ENCODE data around the gene PNPLA6. TPM values are rescaled to one million over a fixed set of nuclear protein-coding genes. Genes with fewer than 3 reads are reported as not detected.

PNPLA6 gene
- 10 to 100 TPM; 79.2 to 90.3 TPM for total RNA-seq

DNA sequence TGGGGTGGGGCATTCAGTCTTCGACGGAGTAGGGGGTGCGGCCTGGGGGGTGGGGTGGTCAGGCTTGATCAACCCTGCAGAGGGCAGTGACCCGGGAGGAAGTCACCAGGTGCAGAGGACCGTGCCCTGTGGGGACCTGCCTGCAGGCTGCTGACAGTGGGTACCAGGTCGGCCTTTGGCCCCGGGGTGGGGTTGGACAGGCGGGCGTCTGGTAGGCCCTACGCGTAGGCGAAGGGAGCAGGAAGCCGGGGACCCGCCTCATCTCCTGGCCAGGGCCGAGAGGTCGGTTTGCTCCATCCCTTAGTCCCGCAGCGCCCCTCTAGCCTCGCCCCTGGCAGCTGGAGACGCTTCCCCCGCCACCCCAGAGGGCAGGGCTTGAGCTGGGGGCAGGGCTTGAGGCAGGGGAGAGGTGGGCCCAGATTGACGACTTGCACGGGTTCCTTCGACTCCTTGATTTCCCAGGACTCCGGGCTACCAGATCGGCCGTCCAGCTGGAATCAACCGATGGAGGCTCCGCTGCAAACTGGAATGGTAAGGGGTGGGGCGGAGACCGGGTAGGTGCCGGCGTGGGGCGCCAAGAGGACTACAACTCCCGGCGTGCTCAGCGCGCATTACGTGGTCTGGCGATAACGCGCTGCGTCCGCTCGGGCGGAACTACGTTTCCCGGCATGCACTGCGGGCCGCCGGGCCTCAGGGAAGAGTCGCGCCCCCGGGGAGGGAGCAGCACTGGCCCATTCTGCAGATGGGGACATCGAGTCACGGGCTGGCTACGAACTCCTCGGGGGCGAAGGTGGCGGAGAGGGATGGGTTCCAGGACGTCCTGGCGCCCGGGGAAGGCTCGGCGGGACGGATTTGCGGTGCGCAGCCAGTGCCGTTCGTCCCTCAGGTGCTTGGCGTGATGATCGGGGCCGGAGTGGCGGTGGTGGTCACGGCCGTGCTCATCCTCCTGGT is at the start of gene PNPLA6:
TSS of gene PNPLA6 (plus strand) at position 671 of the 951 bp plus-strand sequence. CDS start at position 743, 72 bp downstream.
- peak; percentile 10 for TF ChIP-seq CTCF (IDR thresholded peaks at IDR 0.05)
- intact Hi-C loops (cut with micrococcal nuclease) = no loop called here
- peak; percentile 97 for DNase-seq
- ChIA-PET POLR2A (interaction anchor here (0.6 to 6.3 kb wide), 5 partner anchors 11 to 94 kb away, joined by 3 to 44 read pairs (median 6); partner anchors contain the start of genes MCOLN1, PET100 and XAB2), CTCF (interaction anchor here (1.2 to 1.5 kb wide), 2 partner anchors 12 to 146 kb away, joined by 3 to 5 read pairs; partner anchors contain the start of gene TRAPPC5)
- peak; percentile 81 for ATAC-seq
- Mint-ChIP-seq H3K27me3 (no peaks in the 10 kb centered on the region), H3K4me1 (ENCODE audit: low read depth) (peaks cover 13% of the 10 kb centered on the region), H3K36me3 (ENCODE audit: low read depth) (peaks cover 15% of the 10 kb centered on the region), H3K4me3 (peak within 1 kb of the TSS; percentile 95), H3K9me3 (no peaks in the 10 kb centered on the region), H3K27ac (peak within 1 kb of the TSS; percentile 91)

GRCh38 chr19:7486923-7487322 is 48.6 kb upstream of the PNPLA6 start:
- Mint-ChIP-seq H3K4me3 (no peak overlapping the region), H3K27ac (no peak overlapping the region), H3K36me3 (ENCODE audit: low read depth) (no peaks in the 10 kb centered on the region), H3K4me1 (ENCODE audit: low read depth) (peaks cover 15% of the 10 kb centered on the region), H3K9me3 (no peaks in the 10 kb centered on the region), H3K27me3 (no peaks in the 10 kb centered on the region)
- no peak for TF ChIP-seq CTCF (IDR thresholded peaks at IDR 0.05)
- CTCF ChIA-PET = interaction anchor here (1.3 kb wide), 1 partner anchor 81 kb away, joined by 4 read pairs; no protein-coding TSS in a partner anchor
- DNase-seq = no peak
- no peak for ATAC-seq
- intact Hi-C loops (cut with micrococcal nuclease) = no loop called here
- POLR2A ChIA-PET = interaction anchor here (0.7 kb wide), 1 partner anchor 26 kb away, joined by 5 read pairs; no protein-coding TSS in a partner anchor

- Mint-ChIP-seq H3K9me3 (no peaks in the 10 kb centered on the region), H3K27ac (peak within 1 kb of the TSS; percentile 77), H3K4me1 (ENCODE audit: low read depth) (peaks cover 22% of the 10 kb centered on the region), H3K4me3 (peak within 1 kb of the TSS; percentile 79), H3K36me3 (ENCODE audit: low read depth) (no peaks in the 10 kb centered on the region), H3K27me3 (no peaks in the 10 kb centered on the region)
- POLR2A ChIA-PET = interaction anchor here (0.6 to 0.8 kb wide), 2 partner anchors 64 to 432 kb away, joined by 3 read pairs; no protein-coding TSS in a partner anchor
- intact Hi-C loops (cut with micrococcal nuclease) = no loop called here
- CTCF ChIA-PET = interaction anchor here (1.0 kb wide), 1 partner anchor 23 kb away, joined by 3 read pairs; no protein-coding TSS in a partner anchor
- ATAC-seq (peak; percentile 92), DNase-seq (peak; percentile 89)
- no peak for TF ChIP-seq CTCF (IDR thresholded peaks at IDR 0.05)
These were observed 46.7 kb upstream of the PNPLA6 start, which contains the start of gene PEX11G for GRCh38 chr19:7488736-7489353. PEX11G (minus strand) TSS chr19:7489035; CDS start chr19:7489010, 25 bp downstream.

GRCh38 chr19:7489609-7490044 is 45.9 kb upstream of the PNPLA6 start:
- TF ChIP-seq CTCF (IDR thresholded peaks at IDR 0.05) = no peak
- Mint-ChIP-seq H3K9me3 (no peaks in the 10 kb centered on the region), H3K36me3 (ENCODE audit: low read depth) (no peaks in the 10 kb centered on the region), H3K4me3 (peak overlapping the region; percentile 79), H3K4me1 (ENCODE audit: low read depth) (peaks cover 22% of the 10 kb centered on the region), H3K27ac (peak overlapping the region; percentile 77), H3K27me3 (no peaks in the 10 kb centered on the region)
- CTCF ChIA-PET = no interaction called here
- ATAC-seq (no peak), DNase-seq (no peak)
- POLR2A ChIA-PET = interaction anchor here (0.6 kb wide), 1 partner anchor 431 kb away, joined by 3 read pairs; no protein-coding TSS in a partner anchor
- intact Hi-C loops (cut with micrococcal nuclease) = no loop called here

Data from activated CD8-positive, alpha-beta T cell treated with anti-CD3 and anti-CD28 coated beads for 36 hours (primary cell).